Measurements from ENCODE around the gene CDC45. TPM values are rescaled to one million over a fixed set of nuclear protein-coding genes. Genes with fewer than 3 reads are reported as not detected.

The CDC45 gene
- total RNA-seq, 1 donor from 2014 or later, result 0.82 TPM

GRCh38 chr22:19509191-19509590 lies 29.5 kb downstream of the CDC45 start:
- no peak for FAIRE-seq
- no peak for DNase-seq (ENCODE audit: low spot score in 2 of 2)

GRCh38 chr22:19509923-19510322 lies 30.2 kb downstream of the CDC45 start:
- no peak for FAIRE-seq

GRCh38 chr22:19510919-19511341 lies 31.2 kb downstream of the CDC45 start:
- DNase-seq (ENCODE audit: low spot score in 2 of 2) (no peak), FAIRE-seq (no peak)

More at GRCh38 chr22:19509923-19510322, 30.2 kb downstream of the CDC45 start:
- DNase-seq (ENCODE audit: low spot score in 2 of 2), result no peak

GRCh38 chr22:19513823-19514222 lies 34.1 kb downstream of the CDC45 start:
- DNase-seq (ENCODE audit: low spot score in 2 of 2), result no peak
- no peak for FAIRE-seq

GRCh38 chr22:19514831-19515565 lies 35.3 kb downstream of the CDC45 start:
- no peak for FAIRE-seq
- no peak for DNase-seq (ENCODE audit: low spot score in 2 of 2)

- DNase-seq (ENCODE audit: low spot score in 2 of 2) (no peak), FAIRE-seq (no peak)
Measured at GRCh38 chr22:19515654-19516377, 36.1 kb downstream of the CDC45 start.

- no peak for FAIRE-seq
- no peak for DNase-seq (ENCODE audit: low spot score in 2 of 2)
Measured at GRCh38 chr22:19516378-19517170, 36.9 kb downstream of the CDC45 start.

- DNase-seq (ENCODE audit: low spot score in 2 of 2) (no peak), FAIRE-seq (no peak)
Measured at GRCh38 chr22:19517171-19517500, 37.4 kb downstream of the CDC45 start.

GRCh38 chr22:19517919-19518611 lies 38.3 kb downstream of the CDC45 start:
- DNase-seq (ENCODE audit: low spot score in 2 of 2) (no peak), FAIRE-seq (no peak)

- no peak for FAIRE-seq
- DNase-seq (ENCODE audit: low spot score in 2 of 2), result no peak
Measured at GRCh38 chr22:19518635-19519034, 38.9 kb downstream of the CDC45 start.

- DNase-seq (ENCODE audit: low spot score in 2 of 2) (no peak), FAIRE-seq (no peak)
Measured at GRCh38 chr22:19519041-19519926, 39.6 kb downstream of the CDC45 start.

GRCh38 chr22:19520007-19520406 lies 40.3 kb downstream of the CDC45 start:
- DNase-seq (ENCODE audit: low spot score in 2 of 2), result no peak
- no peak for FAIRE-seq

GRCh38 chr22:19520566-19521305 lies 41.0 kb downstream of the CDC45 start:
- DNase-seq (ENCODE audit: low spot score in 2 of 2), result no peak
- FAIRE-seq, result no peak

GRCh38 chr22:19522190-19522880 lies 42.6 kb downstream of the CDC45 start:
- peak; percentile 42 to 51 for DNase-seq (ENCODE audit: low spot score in 2 of 2)
- no peak for FAIRE-seq

- DNase-seq (ENCODE audit: low spot score in 2 of 2), result no peak
- FAIRE-seq, result no peak
Measured at GRCh38 chr22:19522881-19523239, 43.1 kb downstream of the CDC45 start.

GRCh38 chr22:19523240-19524169 lies 43.8 kb downstream of the CDC45 start:
- no peak for DNase-seq (ENCODE audit: low spot score in 2 of 2)
- FAIRE-seq, result no peak
